Esophagus squamous epithelium (tissue), 4 donors: ENCODE data around the gene S100A7A.

Source experiments
- POLR2A ChIP-seq, 4 donors: fragments of 450-650 bp; IDR thresholded peaks; one replicate each; pipeline ENCODE4 v1.6.1; 2017; ENCODE audit warnings: antibody characterized with exemption in 4 of 4, mild to moderate bottlenecking in 4 of 4, moderate library complexity in 3 of 4
- TF ChIP-seq, protein P1 (sequence below), 6 experiments: fragments of 450-650 bp in 4 of 6; fragments of 200-600 bp in 2 of 6; sonication (generic) in 2 of 6; IDR thresholded peaks; one replicate each; pipeline ENCODE4 v1.5.1; 2016 to 2019; ENCODE audit warnings: antibody characterized with exemption in 6 of 6, mild to moderate bottlenecking in 4 of 6, moderate library complexity in 4 of 6

DNA sequence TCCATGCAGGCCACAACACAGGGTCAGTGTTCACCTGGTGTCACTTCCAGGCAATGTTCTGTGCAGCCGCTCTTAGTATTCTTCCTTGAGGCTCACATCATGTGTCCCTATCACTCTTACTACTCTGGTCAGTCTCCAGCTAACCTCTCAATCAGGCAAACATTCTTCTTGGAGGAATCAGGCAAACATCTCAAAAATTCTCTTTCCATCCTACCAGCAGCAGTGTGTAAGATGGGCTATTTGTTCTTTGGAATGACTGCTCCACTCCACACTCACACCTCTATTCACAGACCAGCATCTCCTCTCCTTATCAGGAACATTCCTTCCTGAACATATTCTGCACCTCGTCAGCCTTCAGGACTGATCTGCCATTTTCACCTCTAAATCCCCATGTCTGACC is 4.0 kb downstream of the S100A7A start:
- TF ChIP-seq, protein P1, sequence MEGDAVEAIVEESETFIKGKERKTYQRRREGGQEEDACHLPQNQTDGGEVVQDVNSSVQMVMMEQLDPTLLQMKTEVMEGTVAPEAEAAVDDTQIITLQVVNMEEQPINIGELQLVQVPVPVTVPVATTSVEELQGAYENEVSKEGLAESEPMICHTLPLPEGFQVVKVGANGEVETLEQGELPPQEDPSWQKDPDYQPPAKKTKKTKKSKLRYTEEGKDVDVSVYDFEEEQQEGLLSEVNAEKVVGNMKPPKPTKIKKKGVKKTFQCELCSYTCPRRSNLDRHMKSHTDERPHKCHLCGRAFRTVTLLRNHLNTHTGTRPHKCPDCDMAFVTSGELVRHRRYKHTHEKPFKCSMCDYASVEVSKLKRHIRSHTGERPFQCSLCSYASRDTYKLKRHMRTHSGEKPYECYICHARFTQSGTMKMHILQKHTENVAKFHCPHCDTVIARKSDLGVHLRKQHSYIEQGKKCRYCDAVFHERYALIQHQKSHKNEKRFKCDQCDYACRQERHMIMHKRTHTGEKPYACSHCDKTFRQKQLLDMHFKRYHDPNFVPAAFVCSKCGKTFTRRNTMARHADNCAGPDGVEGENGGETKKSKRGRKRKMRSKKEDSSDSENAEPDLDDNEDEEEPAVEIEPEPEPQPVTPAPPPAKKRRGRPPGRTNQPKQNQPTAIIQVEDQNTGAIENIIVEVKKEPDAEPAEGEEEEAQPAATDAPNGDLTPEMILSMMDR (IDR thresholded peaks at IDR 0.05) = no peak
- no peak for TF ChIP-seq POLR2A (IDR thresholded peaks at IDR 0.05)
